22Rv1 (cell line): ENCODE results near the gene CENATAC.

Experiments used
- ZFX ChIP-seq: fragments of 450-650 bp; IDR thresholded peaks from 2 replicates; pipeline ENCODE4 v1.6.1; 2017; ENCODE audit warnings: antibody characterized with exemption, borderline replicate concordance
- TF ChIP-seq, protein P1 (sequence below): fragments of 450-650 bp; IDR thresholded peaks from 2 replicates; pipeline ENCODE4 v1.5.1; 2017; ENCODE audit warnings: mild to moderate bottlenecking

DNA sequence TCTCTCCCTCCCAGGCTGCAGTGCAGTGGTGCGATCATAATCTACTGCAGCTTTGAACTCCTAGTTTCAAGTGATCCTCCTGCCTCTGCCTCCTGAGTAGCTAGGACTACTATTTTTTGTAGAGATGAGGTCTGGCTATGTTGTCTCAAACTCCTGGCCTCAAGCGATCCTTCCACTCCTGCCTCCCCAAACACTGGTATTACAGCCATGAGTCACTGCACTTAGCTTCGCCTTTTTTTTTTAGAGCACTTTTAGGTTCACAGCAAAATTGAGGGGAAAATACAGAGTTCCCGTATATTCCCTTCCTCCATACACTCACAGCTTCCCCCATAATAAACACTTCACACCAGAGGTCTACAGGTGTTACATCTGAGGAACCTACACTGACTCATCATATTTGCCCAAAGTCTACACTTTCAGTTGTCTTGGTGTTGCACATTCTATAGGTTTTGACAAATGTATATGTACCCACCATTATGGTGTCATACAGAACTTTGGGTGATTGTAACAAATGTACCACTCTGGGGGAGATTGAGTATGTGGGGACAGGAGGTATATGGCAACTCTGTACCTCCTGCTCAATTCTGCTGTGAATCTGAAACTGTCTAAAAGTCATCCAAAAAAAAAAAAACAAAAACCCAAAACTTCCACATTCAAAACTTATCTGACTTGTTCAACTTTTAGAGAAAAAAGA, 44.0 kb downstream of the CENATAC start:
- TF ChIP-seq, protein P1, sequence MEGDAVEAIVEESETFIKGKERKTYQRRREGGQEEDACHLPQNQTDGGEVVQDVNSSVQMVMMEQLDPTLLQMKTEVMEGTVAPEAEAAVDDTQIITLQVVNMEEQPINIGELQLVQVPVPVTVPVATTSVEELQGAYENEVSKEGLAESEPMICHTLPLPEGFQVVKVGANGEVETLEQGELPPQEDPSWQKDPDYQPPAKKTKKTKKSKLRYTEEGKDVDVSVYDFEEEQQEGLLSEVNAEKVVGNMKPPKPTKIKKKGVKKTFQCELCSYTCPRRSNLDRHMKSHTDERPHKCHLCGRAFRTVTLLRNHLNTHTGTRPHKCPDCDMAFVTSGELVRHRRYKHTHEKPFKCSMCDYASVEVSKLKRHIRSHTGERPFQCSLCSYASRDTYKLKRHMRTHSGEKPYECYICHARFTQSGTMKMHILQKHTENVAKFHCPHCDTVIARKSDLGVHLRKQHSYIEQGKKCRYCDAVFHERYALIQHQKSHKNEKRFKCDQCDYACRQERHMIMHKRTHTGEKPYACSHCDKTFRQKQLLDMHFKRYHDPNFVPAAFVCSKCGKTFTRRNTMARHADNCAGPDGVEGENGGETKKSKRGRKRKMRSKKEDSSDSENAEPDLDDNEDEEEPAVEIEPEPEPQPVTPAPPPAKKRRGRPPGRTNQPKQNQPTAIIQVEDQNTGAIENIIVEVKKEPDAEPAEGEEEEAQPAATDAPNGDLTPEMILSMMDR, result no peak
- no peak for TF ChIP-seq ZFX
